Activated CD8-positive, alpha-beta memory T cell treated with anti-CD3 and anti-CD28 coated beads for 36 hours (primary cell): ENCODE measurements around the gene PRKG1. TPM values are rescaled to one million over a fixed set of nuclear protein-coding genes. Genes with fewer than 3 reads are reported as not detected.

Experiments used
- CTCF ChIA-PET: fragments of 350-600 bp; sonication (Branson Sonifier 250); formaldehyde crosslinking; loops from one replicate; lab custom pipeline; 2021; ENCODE audit warnings: antibody characterized with exemption; lab: Charles Lee
- POLR2A ChIA-PET: fragments of 350-600 bp; sonication (Branson Sonifier 250); formaldehyde crosslinking; loops from one replicate; lab custom pipeline; 2021; ENCODE audit warnings: antibody characterized with exemption; lab: Charles Lee
- total RNA-seq, 2 experiments: library from RNA; stranded (reverse); gene quantifications; one replicate each; pipeline ENCODE4 v1.2.3, GENCODE V29; 2021

PRKG1 gene
- total RNA-seq, 2 experiments from 2014 or later: not detected

GRCh38 chr10:51852297-51852696 lies 778.0 kb downstream of the PRKG1 start:
- CTCF ChIA-PET: no interaction called here
- POLR2A ChIA-PET: no interaction called here

GRCh38 chr10:51857305-51857704 lies 783.0 kb downstream of the PRKG1 start:
- CTCF ChIA-PET: no interaction called here
- POLR2A ChIA-PET: no interaction called here

GRCh38 chr10:51860257-51860656 lies 786.0 kb downstream of the PRKG1 start:
- POLR2A ChIA-PET: no interaction called here
- CTCF ChIA-PET: no interaction called here

- CTCF ChIA-PET: no interaction called here
- POLR2A ChIA-PET: no interaction called here
These were observed 786.8 kb downstream of the PRKG1 start for GRCh38 chr10:51861051-51861450.

- CTCF ChIA-PET: no interaction called here
- POLR2A ChIA-PET: no interaction called here
These were observed 787.4 kb downstream of the PRKG1 start for GRCh38 chr10:51861731-51862130.

GRCh38 chr10:51862149-51862548 lies 787.9 kb downstream of the PRKG1 start:
- POLR2A ChIA-PET: no interaction called here
- CTCF ChIA-PET: no interaction called here

- POLR2A ChIA-PET: no interaction called here
- CTCF ChIA-PET: no interaction called here
These were observed 793.7 kb downstream of the PRKG1 start for GRCh38 chr10:51867956-51868355.

- ChIA-PET CTCF (no interaction called here), POLR2A (no interaction called here)
These were observed 799.8 kb downstream of the PRKG1 start for GRCh38 chr10:51874131-51874530.

GRCh38 chr10:51875610-51876009 lies 801.3 kb downstream of the PRKG1 start:
- ChIA-PET POLR2A (no interaction called here), CTCF (no interaction called here)

- ChIA-PET CTCF (no interaction called here), POLR2A (no interaction called here)
These were observed 802.2 kb downstream of the PRKG1 start for GRCh38 chr10:51876503-51876902.

GRCh38 chr10:51876979-51877378 lies 802.7 kb downstream of the PRKG1 start:
- ChIA-PET POLR2A (no interaction called here), CTCF (no interaction called here)

GRCh38 chr10:51877636-51878035 lies 803.3 kb downstream of the PRKG1 start:
- ChIA-PET POLR2A (no interaction called here), CTCF (no interaction called here)

- ChIA-PET POLR2A (no interaction called here), CTCF (no interaction called here)
These were observed 804.4 kb downstream of the PRKG1 start for GRCh38 chr10:51878695-51879094.

- ChIA-PET POLR2A (no interaction called here), CTCF (no interaction called here)
These were observed 805.0 kb downstream of the PRKG1 start for GRCh38 chr10:51879238-51879637.

- CTCF ChIA-PET: no interaction called here
- POLR2A ChIA-PET: no interaction called here
These were observed 806.9 kb downstream of the PRKG1 start for GRCh38 chr10:51881213-51881612.

GRCh38 chr10:51886438-51887068 lies 812.3 kb downstream of the PRKG1 start:
- CTCF ChIA-PET: no interaction called here
- POLR2A ChIA-PET: no interaction called here

GRCh38 chr10:51888263-51888662 lies 814.0 kb downstream of the PRKG1 start:
- POLR2A ChIA-PET: no interaction called here
- CTCF ChIA-PET: no interaction called here

GRCh38 chr10:51892313-51892712 lies 818.0 kb downstream of the PRKG1 start:
- CTCF ChIA-PET: no interaction called here

GRCh38 chr10:51892965-51893658 lies 818.8 kb downstream of the PRKG1 start:
- ChIA-PET POLR2A (no interaction called here), CTCF (interaction anchor here (0.6 kb wide), 1 partner anchor 463 kb away, joined by 3 read pairs; no protein-coding TSS in a partner anchor)

More at GRCh38 chr10:51892313-51892712, 818.0 kb downstream of the PRKG1 start:
- POLR2A ChIA-PET: no interaction called here

- ChIA-PET CTCF (no interaction called here), POLR2A (no interaction called here)
These were observed 820.7 kb downstream of the PRKG1 start for GRCh38 chr10:51894771-51895578.
